Measurements from ENCODE around the gene SP100.
"Not testable (repeated sequence)": the region's sequence is repeated elsewhere in the genome, so short reads cannot be mapped to it uniquely, and the experiment has no call there.

The SP100 gene

GRCh38 chr2:230471074-230471473 lies 55.1 kb downstream of the SP100 start:
- DNase-seq: no peak

GRCh38 chr2:230472621-230473018 lies 56.6 kb downstream of the SP100 start:
- no peak for DNase-seq

DNA sequence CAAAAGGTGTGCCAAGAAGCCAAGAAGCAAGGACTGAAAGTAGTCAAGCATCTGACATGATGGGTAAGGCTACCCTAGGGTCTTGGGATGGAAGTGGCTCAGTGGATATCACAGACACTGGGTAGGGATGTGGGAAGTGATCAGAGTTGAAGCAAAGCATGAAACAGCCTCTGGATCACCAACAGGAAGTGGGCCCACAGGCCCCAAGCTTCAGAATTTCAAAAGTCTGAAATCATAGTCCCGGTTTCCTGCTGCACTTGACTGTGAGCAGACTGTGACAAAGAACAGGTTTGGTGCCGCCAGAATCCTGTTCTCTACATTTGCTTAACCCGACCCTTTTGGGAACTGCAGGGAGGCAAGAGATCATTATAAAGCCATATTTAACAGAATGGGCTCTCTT lies 57.4 kb downstream of the SP100 start:
- DNase-seq: no peak

DNA sequence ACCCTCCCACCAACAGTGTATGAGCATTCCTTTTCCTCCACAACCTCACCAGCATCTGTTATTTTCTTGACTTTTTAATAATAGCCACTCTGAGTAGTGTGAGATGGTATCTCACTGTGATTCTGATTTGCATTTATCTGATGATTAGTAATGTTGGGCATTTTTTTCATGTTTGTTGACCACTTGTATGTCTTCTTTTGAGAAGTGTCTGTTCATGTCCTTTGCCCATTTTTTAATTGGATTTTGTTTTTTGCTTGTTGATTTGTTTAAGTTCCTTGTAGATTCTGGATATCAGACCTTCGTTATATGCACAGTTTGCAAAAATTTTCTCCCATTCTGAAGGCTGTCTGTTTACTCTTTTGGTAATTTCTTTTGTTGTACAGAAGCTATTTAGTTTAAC lies 59.1 kb downstream of the SP100 start:
- DNase-seq: no peak

DNA sequence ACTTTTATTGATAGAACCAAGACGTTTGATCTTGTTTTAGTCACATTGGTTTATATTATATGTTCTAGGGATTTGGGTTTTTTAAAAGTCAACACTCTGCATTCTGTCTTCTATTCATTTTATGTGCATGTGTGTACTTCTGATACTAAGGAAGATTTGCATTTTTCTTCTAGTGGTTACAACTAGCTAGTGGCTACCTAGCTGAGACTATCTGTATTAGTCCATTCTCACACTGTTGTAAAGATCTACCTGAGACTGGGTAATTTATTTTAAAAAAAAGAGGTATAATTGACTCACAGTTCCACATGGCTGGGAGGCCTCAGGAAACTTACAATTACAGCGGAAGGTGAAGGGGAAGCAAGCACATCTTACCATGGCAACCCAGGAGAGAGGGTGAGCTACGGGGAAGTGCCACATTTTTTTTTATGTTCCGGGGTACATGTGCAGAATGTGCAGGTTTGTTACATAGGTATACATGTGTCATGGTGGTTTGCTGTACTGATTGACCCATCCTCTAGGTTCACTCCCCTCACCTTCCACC lies 69.9 kb downstream of the SP100 start:
- no peak for DNase-seq

DNA sequence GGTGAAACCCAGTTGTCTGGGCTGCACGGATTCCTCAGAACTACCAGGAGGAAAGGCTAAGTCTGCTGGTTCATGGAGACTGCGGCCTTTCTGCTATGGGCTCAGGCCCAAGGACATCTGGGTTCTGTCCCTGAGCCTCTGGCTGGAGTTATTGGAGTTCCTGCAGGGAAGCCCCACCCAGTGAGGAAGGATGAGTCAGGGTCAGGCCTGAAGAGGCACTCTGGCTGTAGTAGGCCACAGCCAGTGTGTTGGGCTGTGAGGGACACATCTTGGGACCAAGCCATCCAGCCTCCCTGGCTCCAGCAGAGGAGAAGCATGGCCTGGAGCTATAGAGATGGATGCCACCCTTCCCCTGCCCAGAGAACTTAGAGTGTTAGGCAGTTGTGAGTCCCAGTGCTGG lies 75.2 kb downstream of the SP100 start:
- not testable (repeated sequence) for DNase-seq

GRCh38 chr2:230492107-230492506 lies 76.1 kb downstream of the SP100 start:
- DNase-seq: no peak

DNA sequence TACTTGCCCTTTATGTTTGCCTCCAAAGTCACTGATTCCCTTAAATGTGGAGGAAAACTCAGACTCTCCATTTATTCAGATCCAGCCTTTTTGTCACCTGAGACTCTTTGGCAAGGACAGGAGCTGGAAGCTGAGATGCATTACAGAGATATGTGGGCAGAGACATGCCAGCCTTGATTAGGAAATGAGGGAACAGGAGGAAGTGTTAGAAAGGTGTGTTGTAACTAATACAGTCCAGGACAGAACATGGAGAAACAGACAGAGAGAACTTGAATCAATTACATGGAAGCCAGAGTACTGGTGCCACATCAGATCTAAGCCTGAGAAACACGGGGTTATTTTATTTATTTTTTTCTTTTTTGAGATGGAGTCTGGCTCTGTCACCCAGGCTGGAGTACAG lies 79.0 kb downstream of the SP100 start:
- DNase-seq: no peak

GRCh38 chr2:230496891-230497290 lies 80.9 kb downstream of the SP100 start:
- no peak for DNase-seq

GRCh38 chr2:230498506-230499107 lies 82.6 kb downstream of the SP100 start:
- no peak for DNase-seq

DNA sequence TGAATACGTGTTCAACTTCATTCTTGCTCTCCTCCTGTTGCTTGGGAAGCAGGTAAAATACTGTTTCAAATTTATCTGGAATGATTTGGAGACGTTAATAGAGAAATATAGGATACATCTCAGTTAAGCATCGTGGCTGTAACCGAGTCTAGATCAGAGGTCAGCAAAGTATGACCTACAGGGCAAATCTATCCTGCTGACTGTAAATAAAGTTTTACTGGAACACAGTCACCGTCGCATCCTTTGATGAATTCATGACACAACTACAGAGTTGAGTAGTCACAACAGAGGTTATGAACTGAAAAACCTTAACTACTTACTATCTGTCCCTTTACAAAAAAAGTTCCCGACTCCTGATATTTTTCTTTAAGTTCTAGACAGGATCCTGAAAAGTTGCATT lies 86.6 kb downstream of the SP100 start:
- no peak for DNase-seq

DNA sequence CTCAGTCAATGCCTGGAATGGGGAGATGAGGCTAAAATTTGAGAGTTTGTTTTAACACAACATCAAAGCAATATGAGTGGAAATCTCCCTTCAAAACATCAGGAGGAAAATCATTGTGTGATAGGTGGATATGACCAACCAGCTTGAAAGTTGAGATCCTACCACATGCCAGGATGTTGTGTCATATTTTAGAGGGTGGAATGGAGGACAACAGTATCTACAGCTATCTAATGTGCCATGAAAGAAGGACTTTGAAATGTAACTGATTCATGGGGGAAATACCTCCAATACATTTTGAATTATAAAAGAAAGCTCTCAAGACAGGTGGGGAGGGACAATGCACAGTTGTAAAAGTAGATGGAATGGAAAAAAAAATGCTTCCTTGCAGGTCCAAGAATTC lies 87.8 kb downstream of the SP100 start:
- no peak for DNase-seq

- no peak for DNase-seq
Observed at GRCh38 chr2:230505162-230505561, 89.2 kb downstream of the SP100 start.

DNA sequence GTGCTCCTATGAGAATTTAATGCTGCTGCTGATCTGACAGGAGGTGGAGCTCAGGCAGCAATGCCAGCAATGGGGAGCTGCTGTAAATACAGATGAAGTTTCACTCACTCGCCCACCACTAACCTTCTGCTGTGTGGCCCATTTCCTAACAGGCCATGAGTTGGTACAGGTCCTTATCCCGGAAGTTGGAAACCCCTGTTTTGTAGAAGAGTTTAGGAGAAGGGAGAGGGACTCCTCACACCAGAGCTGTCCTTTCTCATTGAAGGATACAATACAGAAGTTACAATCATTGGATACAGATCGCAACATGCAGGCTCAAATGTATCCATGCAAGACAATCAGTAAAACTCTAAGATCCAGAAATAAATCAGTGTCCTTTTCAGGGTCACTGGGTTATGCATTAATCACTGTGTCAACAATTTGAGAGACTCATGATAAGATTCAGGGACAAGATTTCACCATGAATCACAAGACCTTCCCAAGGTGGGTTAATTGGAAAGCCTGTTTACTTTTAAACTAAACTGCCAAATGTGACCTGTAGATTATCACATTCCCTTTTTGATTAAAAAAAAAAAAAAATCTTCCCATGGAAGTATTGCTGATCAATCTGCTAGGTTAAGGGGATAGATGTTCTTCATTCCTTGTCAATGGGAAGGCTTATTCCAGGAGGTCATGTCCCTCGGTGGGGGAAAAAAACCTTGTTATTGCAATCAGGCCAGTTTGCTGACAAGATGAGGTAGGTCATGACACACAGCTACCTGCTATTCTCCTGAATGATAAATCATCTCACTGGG lies 97.2 kb downstream of the SP100 start:
- no peak for DNase-seq

DNA sequence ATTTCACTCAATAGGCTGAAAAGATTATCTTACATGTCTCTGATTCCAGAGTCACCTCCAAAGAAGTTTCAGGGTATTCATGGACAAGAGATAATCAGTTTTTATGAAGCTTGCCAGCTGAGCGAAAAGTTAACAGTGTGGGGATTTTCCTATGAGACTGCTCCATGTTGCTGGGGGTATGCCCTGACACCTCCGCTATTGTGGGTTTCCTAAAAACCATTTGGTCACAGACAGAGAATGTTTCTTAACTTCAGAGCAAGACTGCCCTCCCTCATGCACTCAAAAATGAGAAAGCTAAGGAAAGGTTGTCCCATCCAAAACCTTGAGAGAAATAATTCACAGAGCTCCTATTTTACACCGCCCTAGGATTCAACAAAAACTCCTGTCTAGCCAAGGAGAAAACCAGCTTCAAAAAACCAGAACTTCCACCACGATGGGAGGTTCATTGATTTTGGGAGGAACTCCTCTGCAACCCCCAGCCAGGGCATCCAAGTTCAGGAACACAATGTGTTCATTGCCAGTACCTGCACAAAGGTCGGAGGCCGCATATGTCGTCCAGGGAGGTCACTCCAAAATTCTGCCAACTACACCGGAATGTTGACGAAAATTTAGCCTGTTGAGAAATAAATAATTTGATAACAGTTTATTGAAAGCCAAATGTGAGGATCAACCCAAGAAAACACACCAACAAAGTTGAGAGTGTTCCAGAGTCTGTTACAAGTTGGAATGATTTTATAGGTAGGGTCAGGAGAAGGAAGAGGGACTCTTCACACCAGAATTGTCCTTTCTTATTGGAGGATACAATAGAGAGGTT lies 104.3 kb downstream of the SP100 start:
- no peak for DNase-seq

- no peak for DNase-seq
Observed at GRCh38 chr2:230520875-230521155, 104.8 kb downstream of the SP100 start.

DNA sequence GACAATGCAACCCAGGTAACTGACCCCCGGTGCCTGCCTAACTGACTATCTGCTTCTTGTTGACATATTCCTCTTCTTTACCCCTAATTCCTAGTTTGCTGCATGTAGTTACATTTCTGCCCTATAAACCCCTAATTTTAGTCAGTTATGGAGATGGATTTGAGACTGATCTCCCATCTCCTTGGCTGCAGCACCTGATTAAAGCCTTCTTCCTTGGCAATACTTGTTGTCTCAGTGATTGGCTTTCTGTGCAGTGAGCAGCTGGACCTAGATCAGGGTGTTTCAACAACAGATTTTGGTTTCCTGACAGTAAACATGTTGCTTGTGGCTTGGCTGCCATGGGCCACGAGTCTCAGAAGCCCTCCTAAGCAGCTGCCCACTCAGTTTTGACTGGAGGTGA lies 105.4 kb downstream of the SP100 start:
- no peak for DNase-seq

DNA sequence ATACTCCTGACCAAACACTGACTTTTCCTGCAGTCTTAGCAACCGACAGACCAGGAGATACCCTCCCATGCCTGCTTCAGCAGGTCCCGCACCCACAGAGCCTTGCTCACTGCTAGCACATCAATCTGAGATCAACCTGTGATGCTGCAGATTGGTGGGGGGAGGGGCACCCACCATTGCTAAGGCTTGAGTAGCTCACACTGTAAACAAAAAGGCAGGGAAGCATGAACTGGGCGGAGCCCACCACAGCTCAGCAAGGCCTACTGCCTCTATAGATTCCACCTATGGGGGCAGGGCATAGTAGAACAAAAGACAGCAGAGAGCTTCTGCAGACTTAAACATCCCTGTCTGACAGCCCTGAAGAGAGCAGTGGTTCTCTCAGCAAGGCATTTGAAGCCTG lies 109.7 kb downstream of the SP100 start:
- DNase-seq: no peak

DNA sequence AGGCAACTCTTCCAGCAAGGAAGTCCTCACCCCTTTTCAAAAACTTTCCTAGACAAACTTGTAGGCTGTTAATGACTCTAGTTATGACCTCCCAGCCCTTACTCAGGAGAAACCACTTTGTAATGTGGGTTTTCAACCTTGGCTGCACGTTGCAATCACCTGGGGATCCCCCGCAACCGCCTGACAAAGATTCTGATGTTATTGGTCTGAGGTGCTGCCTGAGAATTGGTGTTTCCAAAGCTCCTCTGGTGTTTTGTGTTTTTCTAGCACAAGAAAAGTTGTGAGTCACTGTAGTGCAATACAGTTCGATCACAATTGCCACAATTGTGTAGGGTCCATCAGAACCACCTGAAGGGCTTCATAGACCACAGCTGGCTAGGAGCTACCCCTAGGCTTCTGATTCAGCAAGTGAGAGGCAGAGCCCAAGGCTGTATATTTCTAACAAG lies 121.6 kb downstream of the SP100 start:
- DNase-seq: no peak

DNA sequence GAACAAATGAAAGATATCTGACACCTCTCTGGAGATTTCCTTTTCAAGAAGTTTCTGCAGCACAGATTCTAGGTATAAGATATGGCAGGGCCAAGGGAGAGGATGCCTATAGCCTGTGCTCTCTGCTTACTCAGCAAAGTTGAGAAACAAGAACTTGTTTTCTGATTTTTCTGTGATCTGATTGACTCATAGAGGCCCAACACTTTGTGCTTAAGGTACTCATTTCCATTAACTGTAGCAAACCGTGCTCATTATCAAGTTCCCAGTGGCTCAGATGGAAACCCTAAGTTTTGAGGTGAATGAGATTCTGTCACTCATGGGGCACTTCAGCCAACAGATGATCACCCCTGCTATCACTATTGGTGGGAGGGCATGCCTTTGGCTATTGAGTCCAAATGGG lies 124.3 kb downstream of the SP100 start:
- DNase-seq: no peak

DNA sequence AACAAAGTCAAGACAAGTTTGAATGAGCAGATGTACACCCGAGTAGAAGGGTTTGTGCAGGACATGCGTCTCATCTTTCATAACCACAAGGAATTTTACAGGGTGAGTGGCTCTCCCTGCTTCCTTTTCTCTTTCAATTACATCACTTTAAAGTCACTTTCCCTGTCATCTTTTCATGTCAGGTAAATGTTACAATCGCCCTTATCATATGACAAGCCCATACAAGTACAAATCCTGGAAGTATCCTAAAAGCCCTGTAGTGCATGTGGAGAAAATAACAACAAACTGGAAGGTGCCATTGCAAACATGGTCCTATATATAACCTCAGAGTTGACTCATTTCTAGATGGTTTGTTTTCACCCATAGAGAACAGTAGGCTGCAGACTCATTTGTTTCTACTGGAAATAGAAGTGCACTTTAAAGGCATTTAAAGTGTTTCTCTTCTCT lies 126.0 kb downstream of the SP100 start:
- DNase-seq: no peak

- DNase-seq: no peak
Observed at GRCh38 chr2:230542751-230543150, 126.8 kb downstream of the SP100 start.

GRCh38 chr2:230552181-230552580 lies 136.2 kb downstream of the SP100 start:
- DNase-seq: no peak

DNA sequence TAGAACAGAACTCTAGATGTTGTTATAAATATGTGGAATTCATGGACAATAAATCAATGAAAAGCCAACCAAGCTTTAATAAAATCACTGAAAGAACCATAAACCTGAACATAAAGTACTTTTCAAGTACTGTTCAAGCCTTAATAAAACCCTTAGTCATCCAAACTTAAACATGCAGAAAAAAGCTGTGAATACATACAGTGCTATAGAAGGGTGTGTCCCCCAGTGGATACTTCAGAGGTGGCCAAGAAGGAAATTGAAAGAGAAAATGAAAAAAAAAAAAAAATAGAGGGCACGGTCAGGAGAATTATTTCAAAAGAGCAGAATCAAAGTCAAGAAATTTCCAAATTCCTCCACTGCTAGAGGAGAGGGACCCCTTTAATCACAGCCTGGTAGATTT lies 141.1 kb downstream of the SP100 start:
- no peak for DNase-seq

Data from NCI-H1694 (cell line).